ENCODE measurements around the gene MRPL54. TPM values are rescaled to one million over a fixed set of nuclear protein-coding genes. Genes with fewer than 3 reads are reported as not detected.
A peak's percentile ranks its signal among the peaks of the same experiment; 100 is the strongest.

The MRPL54 gene
- total RNA-seq, 1 donor from 2014 or later = 41.7 TPM

DNA sequence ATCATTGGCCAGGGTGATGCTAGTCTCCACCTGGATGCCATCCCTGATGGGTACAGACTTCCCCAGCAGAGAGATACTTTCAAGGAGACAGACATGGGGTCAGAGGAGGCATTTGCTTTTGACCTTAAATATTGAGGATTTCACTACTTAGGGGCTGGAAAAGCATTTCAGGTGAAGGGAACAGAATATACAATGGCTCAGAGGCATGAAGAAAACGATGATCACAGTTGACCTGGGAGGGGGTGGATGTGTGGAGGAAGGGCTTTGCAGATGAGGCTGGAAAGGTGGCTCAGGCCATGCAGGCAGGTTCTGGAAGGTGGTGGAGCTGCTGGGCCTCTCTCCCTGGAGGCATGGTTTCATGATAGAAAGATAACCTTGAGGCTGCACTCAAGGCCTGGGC, 19.8 kb downstream of the MRPL54 start:
- TF ChIP-seq, protein P1, sequence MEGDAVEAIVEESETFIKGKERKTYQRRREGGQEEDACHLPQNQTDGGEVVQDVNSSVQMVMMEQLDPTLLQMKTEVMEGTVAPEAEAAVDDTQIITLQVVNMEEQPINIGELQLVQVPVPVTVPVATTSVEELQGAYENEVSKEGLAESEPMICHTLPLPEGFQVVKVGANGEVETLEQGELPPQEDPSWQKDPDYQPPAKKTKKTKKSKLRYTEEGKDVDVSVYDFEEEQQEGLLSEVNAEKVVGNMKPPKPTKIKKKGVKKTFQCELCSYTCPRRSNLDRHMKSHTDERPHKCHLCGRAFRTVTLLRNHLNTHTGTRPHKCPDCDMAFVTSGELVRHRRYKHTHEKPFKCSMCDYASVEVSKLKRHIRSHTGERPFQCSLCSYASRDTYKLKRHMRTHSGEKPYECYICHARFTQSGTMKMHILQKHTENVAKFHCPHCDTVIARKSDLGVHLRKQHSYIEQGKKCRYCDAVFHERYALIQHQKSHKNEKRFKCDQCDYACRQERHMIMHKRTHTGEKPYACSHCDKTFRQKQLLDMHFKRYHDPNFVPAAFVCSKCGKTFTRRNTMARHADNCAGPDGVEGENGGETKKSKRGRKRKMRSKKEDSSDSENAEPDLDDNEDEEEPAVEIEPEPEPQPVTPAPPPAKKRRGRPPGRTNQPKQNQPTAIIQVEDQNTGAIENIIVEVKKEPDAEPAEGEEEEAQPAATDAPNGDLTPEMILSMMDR (conservative IDR thresholded peaks at IDR 0.05) = no peak
- Mint-ChIP-seq H3K4me3 (no peak overlapping the region), H3K36me3 (ENCODE audit: low read depth) (no peaks in the 10 kb centered on the region), H3K4me1 (no peaks in the 10 kb centered on the region), H3K27me3 (ENCODE audit: low read depth) (peaks cover 51% of the 10 kb centered on the region), H3K9me3 (peaks cover 8% of the 10 kb centered on the region), H3K27ac (ENCODE audit: unreplicated experiment) (no peak overlapping the region)
- DNase-seq (ENCODE audit: low read depth, low spot score) = no peak

DNA sequence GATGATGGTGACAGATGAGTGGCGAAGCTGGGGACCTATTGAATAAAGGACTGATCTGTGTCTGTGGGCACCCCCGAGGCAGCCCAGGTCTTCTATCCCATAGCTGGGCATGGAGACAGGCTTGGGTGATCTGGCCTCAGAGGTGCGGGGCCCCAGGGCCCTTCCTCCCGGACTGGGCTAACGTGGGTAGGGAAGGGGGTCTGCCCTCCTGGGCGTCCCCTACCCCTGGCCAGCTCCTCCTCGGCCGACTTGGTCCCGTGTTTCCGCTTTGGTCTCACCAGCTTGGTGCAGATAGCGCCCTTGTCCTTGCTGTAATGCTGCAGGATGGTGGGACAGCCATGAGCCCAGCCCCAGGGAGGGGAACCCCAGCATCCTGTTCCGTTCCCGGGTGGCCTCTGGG, 20.4 kb downstream of the MRPL54 start:
- Mint-ChIP-seq H3K4me3 (no peak overlapping the region), H3K4me1 (no peaks in the 10 kb centered on the region), H3K9me3 (peaks cover 8% of the 10 kb centered on the region), H3K27ac (ENCODE audit: unreplicated experiment) (no peak overlapping the region), H3K36me3 (ENCODE audit: low read depth) (no peaks in the 10 kb centered on the region), H3K27me3 (ENCODE audit: low read depth) (peaks cover 55% of the 10 kb centered on the region)
- no peak for DNase-seq (ENCODE audit: low read depth, low spot score)
- TF ChIP-seq, protein P1 (conservative IDR thresholded peaks at IDR 0.05) = no peak

DNA sequence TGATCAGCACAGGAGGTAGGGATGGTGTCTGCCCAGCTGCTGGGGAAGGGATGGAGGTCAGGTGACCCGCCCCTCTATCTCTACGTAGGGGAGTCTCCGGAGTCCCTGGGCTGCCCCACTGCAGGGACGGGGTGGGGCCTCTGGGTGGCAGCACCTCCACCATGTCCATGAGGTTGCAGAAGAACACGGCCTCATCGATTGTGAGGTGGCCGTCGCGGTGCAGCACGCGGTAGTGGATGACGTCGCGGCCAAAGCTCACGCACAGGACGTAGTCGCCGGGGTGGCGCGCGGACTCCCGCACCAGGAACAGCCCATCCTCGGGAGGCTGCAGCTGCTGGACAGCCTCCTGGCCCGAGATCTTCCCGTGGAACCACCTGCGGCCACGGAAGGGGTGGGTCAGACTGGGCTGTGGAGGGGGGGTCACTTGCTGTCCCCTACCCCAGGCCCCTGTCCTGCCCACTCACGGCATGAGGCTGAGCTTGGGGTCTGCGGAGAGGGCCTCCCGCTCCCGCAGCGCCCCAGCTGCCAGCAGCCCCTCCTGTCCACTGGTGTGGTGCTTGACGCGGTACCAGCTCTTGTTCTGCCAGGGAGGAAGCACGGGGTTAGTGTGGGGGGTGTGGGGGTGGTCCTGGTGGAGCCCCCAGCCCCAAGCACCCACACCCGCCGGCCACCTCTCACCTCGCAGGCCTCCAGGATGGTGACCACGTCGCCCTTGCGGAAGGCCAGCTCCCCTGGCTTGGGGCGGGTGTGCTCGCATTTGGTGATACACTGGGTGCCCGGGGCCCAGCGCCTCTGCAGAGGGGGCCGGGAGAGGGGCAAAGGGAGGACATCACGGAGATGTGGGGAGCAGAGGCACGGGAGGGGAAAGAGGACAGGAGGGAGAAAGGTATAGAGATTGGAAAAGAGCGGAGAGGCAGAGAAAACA, 21.4 kb downstream of the MRPL54 start:
- no peaks in the 10 kb centered on the region for H3K36me3 Mint-ChIP-seq (ENCODE audit: low read depth)
- H3K27ac Mint-ChIP-seq (ENCODE audit: unreplicated experiment) = no peak overlapping the region
- H3K9me3 Mint-ChIP-seq = peaks cover 8% of the 10 kb centered on the region
- no peaks in the 10 kb centered on the region for H3K4me1 Mint-ChIP-seq
- no peak overlapping the region for H3K4me3 Mint-ChIP-seq
- TF ChIP-seq, protein P1 (conservative IDR thresholded peaks at IDR 0.05) = peak; percentile 43
- H3K27me3 Mint-ChIP-seq (ENCODE audit: low read depth) = peaks cover 62% of the 10 kb centered on the region
- no peak for DNase-seq (ENCODE audit: low read depth, low spot score)

DNA sequence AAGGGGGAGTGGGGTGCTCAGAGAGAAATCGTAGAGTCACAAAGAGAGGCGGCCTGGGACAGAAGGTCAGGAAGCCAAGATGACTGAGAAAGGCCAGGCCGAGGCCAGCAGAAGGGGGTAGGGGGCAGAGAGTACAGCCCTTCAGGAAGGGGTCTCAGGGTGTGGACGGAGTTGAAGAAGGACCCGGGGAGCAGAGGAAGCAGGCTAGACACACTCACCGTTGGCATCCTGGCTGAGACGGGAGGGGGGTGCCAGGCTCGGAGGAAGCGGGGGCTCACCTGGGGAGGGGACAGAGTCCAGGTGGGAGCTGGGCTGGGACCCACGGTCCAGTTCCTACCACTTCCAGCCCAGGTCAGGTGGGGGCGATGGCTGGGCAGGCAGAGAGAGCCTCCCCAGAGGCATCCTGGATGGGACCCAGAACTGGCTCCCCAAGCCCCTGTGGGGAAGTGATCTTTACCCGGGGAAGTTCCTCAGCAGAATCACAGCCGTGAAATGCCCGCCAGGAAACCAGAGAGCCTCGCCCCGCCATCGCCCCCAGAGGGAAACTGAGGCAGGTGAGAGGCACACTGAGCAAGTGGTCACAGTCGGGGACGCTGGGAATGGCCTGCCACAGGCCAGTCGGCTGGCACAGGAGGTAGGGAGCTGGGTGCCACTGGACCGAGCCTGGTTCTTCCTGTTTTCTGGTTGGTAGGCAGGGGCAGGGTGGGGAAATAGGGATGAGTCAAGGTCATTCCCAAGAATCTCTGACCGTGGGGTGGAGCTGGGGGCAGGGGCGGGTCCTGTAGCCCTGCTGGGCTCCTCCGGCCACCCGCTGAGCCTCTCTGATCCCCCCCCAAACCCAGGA, 22.3 kb downstream of the MRPL54 start:
- no peaks in the 10 kb centered on the region for H3K36me3 Mint-ChIP-seq (ENCODE audit: low read depth)
- DNase-seq (ENCODE audit: low read depth, low spot score) = no peak
- peaks cover 71% of the 10 kb centered on the region for H3K27me3 Mint-ChIP-seq (ENCODE audit: low read depth)
- H3K27ac Mint-ChIP-seq (ENCODE audit: unreplicated experiment) = no peak overlapping the region
- H3K4me1 Mint-ChIP-seq = no peaks in the 10 kb centered on the region
- H3K4me3 Mint-ChIP-seq = no peak overlapping the region
- H3K9me3 Mint-ChIP-seq = peaks cover 8% of the 10 kb centered on the region
- TF ChIP-seq, protein P1 (conservative IDR thresholded peaks at IDR 0.05) = no peak

DNA sequence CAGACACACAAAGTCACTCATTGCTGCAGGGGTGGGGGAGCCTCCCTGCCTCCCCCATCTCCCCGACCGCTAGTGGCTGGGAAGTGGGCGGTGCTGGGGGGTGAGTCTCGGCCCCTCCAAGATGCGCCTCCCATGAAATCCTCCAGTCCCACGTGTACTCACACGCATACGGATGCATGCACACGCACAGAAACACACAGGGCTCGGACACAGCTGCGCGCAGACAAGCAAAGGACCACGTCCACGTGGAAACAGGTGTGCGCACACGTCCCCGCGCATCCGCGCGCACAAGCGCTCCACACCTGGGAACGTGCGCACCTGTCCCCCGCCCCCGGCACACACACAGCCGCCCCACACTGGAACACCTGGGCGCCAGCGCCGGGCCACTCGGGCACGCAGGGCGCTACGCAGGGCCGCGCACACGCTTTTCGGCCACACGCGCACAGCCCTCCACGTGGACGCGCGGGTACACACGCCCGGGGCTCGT, 23.0 kb downstream of the MRPL54 start:
- no peak for DNase-seq (ENCODE audit: low read depth, low spot score)

More for the DNA sequence above, 23.0 kb downstream of the MRPL54 start:
- no peak overlapping the region for H3K27ac Mint-ChIP-seq (ENCODE audit: unreplicated experiment)
- no peaks in the 10 kb centered on the region for H3K36me3 Mint-ChIP-seq (ENCODE audit: low read depth)
- no peak overlapping the region for H3K4me3 Mint-ChIP-seq
- TF ChIP-seq, protein P1 (conservative IDR thresholded peaks at IDR 0.05) = no peak
- H3K9me3 Mint-ChIP-seq = peaks cover 8% of the 10 kb centered on the region
- H3K27me3 Mint-ChIP-seq (ENCODE audit: low read depth) = peaks cover 78% of the 10 kb centered on the region
- no peaks in the 10 kb centered on the region for H3K4me1 Mint-ChIP-seq

Measured in neural crest cell (in vitro differentiated cells).